WTC11 (cell line): ENCODE data around the gene CFAP92. TPM values are rescaled to one million over a fixed set of nuclear protein-coding genes. Genes with fewer than 3 reads are reported as not detected.

Source experiments
- ATAC-seq: fragments of 200-7000 bp; cut with Tn5 transposase; 2 replicates; pipeline ENCODE4 v1.10.0; 2021; ENCODE audit warnings: mild to moderate bottlenecking, moderate library complexity
- CTCF ChIA-PET: fragments of 300-600 bp; sonication (Branson Sonifier 250); formaldehyde crosslinking; loops from one replicate; lab custom pipeline; 2021; ENCODE audit warnings: antibody characterized with exemption; lab: Charles Lee
- POLR2A ChIA-PET: fragments of 350-600 bp; sonication (Branson Sonifier 250); formaldehyde crosslinking; loops from one replicate; lab custom pipeline; 2021; ENCODE audit warnings: antibody characterized with exemption; lab: Charles Lee
- DNase-seq: peaks from one replicate; pipeline ENCODE4 v3.0.0; 2021; ENCODE audit warnings: low spot score
- H3K27ac Mint-ChIP-seq: 2 replicates; pipeline ENCODE4 v1.8.0; 2021; ENCODE audit warnings: mixed read lengths
- H3K27me3 Mint-ChIP-seq: 2 replicates; pipeline ENCODE4 v1.8.0; 2021; ENCODE audit warnings: low read depth, mild to moderate bottlenecking, moderate library complexity, mixed read lengths
- H3K36me3 Mint-ChIP-seq: 2 replicates; pipeline ENCODE4 v1.8.0; 2021; ENCODE audit warnings: mixed read lengths
- H3K4me1 Mint-ChIP-seq: 2 replicates; pipeline ENCODE4 v1.8.0; 2022; ENCODE audit warnings: mixed read lengths
- H3K4me3 Mint-ChIP-seq: 2 replicates; pipeline ENCODE4 v1.8.0; 2021; ENCODE audit warnings: mild to moderate bottlenecking, moderate library complexity, mixed read lengths
- H3K9me3 Mint-ChIP-seq: 2 replicates; pipeline ENCODE4 v1.8.0; 2021; ENCODE audit warnings: mixed read lengths
- ATF3 ChIP-seq: sonication (generic); formaldehyde crosslinking; conservative IDR thresholded peaks from 2 replicates; pipeline ENCODE4 v1.8.1; 2022; ENCODE audit warnings: mild to moderate bottlenecking, missing genetic modification reagents
- CREB1 ChIP-seq: sonication (generic); formaldehyde crosslinking; IDR thresholded peaks from 2 replicates; pipeline ENCODE4 v1.8.0; 2023; ENCODE audit warnings: mild to moderate bottlenecking, missing genetic modification reagents
- CREM ChIP-seq: sonication (generic); formaldehyde crosslinking; IDR thresholded peaks from 2 replicates; pipeline ENCODE4 v1.8.1; 2022; ENCODE audit warnings: mild to moderate bottlenecking, missing genetic modification reagents, moderate library complexity
- EMX1 ChIP-seq: fragments of 250-450 bp; sonication (Bioruptor Pico); IDR thresholded peaks from 2 replicates; pipeline ENCODE4 v1.8.0; 2021; ENCODE audit warnings: mild to moderate bottlenecking
- ERG ChIP-seq: fragments of 250-450 bp; sonication (Bioruptor Pico); IDR thresholded peaks from 2 replicates; pipeline ENCODE4 v1.8.0; 2021; ENCODE audit warnings: mild to moderate bottlenecking
- GABPB1 ChIP-seq: sonication (generic); formaldehyde crosslinking; IDR thresholded peaks from 2 replicates; pipeline ENCODE4 v1.8.1; 2023; ENCODE audit warnings: mild to moderate bottlenecking, missing genetic modification reagents
- GTF2I ChIP-seq: fragments of 250-450 bp; sonication (Bioruptor Pico); conservative IDR thresholded peaks from 2 replicates; pipeline ENCODE4 v1.4.0; 2021; ENCODE audit warnings: mild to moderate bottlenecking
- NFATC4 ChIP-seq: fragments of 250-450 bp; sonication (Bioruptor Pico); IDR thresholded peaks from 2 replicates; pipeline ENCODE4 v1.9.0; 2021; ENCODE audit warnings: mild to moderate bottlenecking
- PRDM15 ChIP-seq: sonication (generic); formaldehyde crosslinking; IDR thresholded peaks from 2 replicates; pipeline ENCODE4 v1.8.0; 2022; ENCODE audit warnings: missing genetic modification reagents
- USF1 ChIP-seq: sonication (generic); formaldehyde crosslinking; IDR thresholded peaks from 2 replicates; pipeline ENCODE4 v1.8.0; 2022; ENCODE audit warnings: mild to moderate bottlenecking, missing genetic modification reagents
- USF2 ChIP-seq: sonication (generic); formaldehyde crosslinking; IDR thresholded peaks from 2 replicates; pipeline ENCODE4 v1.8.1; 2023; ENCODE audit warnings: mild to moderate bottlenecking, missing genetic modification reagents, moderate library complexity
- ZNF263 ChIP-seq: sonication (generic); formaldehyde crosslinking; IDR thresholded peaks from 2 replicates; pipeline ENCODE4 v1.8.1; 2022; ENCODE audit warnings: low read depth, mild to moderate bottlenecking, moderate library complexity, missing genetic modification reagents
- total RNA-seq: library from RNA; stranded (reverse); gene quantifications from 3 replicates; pipeline ENCODE4 v1.2.3, GENCODE V29; 2021

CFAP92 gene
- total RNA-seq, 1 experiment from 2014 or later, result 2.9 TPM

GRCh38 chr3:129014793-129015345 is 21.0 kb upstream of the CFAP92 start:
- Mint-ChIP-seq H3K27me3 (no peaks in the 10 kb centered on the region; the same call in 1 of the 2 replicates), H3K4me3 (no peak overlapping the region), H3K27ac (no peak overlapping the region), H3K36me3 (no peaks in the 10 kb centered on the region), H3K4me1 (peaks cover 7% of the 10 kb centered on the region), H3K9me3 (peaks cover 4% of the 10 kb centered on the region; the same call in 1 of the 2 replicates)
- ATAC-seq, result no peak
- no peak for TF ChIP-seq GABPB1 (CRISPR knock-in tag)
- POLR2A ChIA-PET, result no interaction called here
- CTCF ChIA-PET, result interaction anchor here (2.0 to 2.5 kb wide), 3 partner anchors 11 to 31 kb away, joined by 6 to 12 read pairs (median 10); no protein-coding TSS in a partner anchor
- no peak for DNase-seq

GRCh38 chr3:129014148-129014547 is 20.3 kb upstream of the CFAP92 start:
- DNase-seq, result no peak
- no peaks in the 10 kb centered on the region for H3K36me3 Mint-ChIP-seq
- CTCF ChIA-PET, result interaction anchor here (0.6 to 2.3 kb wide), 4 partner anchors 13 to 44 kb away, joined by 3 to 10 read pairs (median 4); no protein-coding TSS in a partner anchor
- H3K27me3 Mint-ChIP-seq, result no peaks in the 10 kb centered on the region; the same call in 1 of the 2 replicates
- H3K4me3 Mint-ChIP-seq, result no peak overlapping the region
- TF ChIP-seq EMX1 (CRISPR knock-in tag), result no peak
- no peak for TF ChIP-seq ATF3
- TF ChIP-seq CREB1 (CRISPR knock-in tag), result no peak
- no peak for TF ChIP-seq CREM (CRISPR knock-in tag)
- no peak for TF ChIP-seq ERG (CRISPR knock-in tag)
- TF ChIP-seq ZNF263 (CRISPR knock-in tag), result no peak
- TF ChIP-seq PRDM15 (CRISPR knock-in tag), result no peak
- TF ChIP-seq NFATC4 (CRISPR knock-in tag), result no peak
- no peak for TF ChIP-seq GTF2I (CRISPR knock-in tag)
- TF ChIP-seq, all 79 proteins: peak for 0
- H3K9me3 Mint-ChIP-seq, result peaks cover 4% of the 10 kb centered on the region; the same call in 1 of the 2 replicates
- no peak for ATAC-seq
- H3K27ac Mint-ChIP-seq, result no peak overlapping the region
- H3K4me1 Mint-ChIP-seq, result peaks cover 7% of the 10 kb centered on the region
- POLR2A ChIA-PET, result no interaction called here

- Mint-ChIP-seq H3K27ac (no peak overlapping the region), H3K36me3 (no peaks in the 10 kb centered on the region), H3K9me3 (peaks cover 4% of the 10 kb centered on the region; the same call in 1 of the 2 replicates), H3K27me3 (no peaks in the 10 kb centered on the region; the same call in 1 of the 2 replicates), H3K4me1 (peaks cover 7% of the 10 kb centered on the region), H3K4me3 (no peak overlapping the region)
- POLR2A ChIA-PET, result no interaction called here
- TF ChIP-seq USF1 (CRISPR knock-in tag) (0 out of 2 replicates have a peak, but pooled peaks have one; percentile 27), ATF3 (no peak), USF2 (CRISPR knock-in tag) (peak; percentile 37; the same call in 1 of the 2 replicates)
- CTCF ChIA-PET, result interaction anchor here (0.6 to 2.3 kb wide), 5 partner anchors 14 to 44 kb away, joined by 3 to 13 read pairs (median 3); no protein-coding TSS in a partner anchor
- peak; percentile 64 for ATAC-seq
- no peak for DNase-seq
These were observed 19.6 kb upstream of the CFAP92 start for GRCh38 chr3:129013491-129013891.
